Transverse colon (tissue), 4 donors: Measurements from ENCODE around the gene ARSI. TPM values are rescaled to one million over a fixed set of nuclear protein-coding genes. Genes with fewer than 3 reads are reported as not detected.

ENCODE experiments used
- DNase-seq: peaks from one replicate; pipeline ENCODE4 v3.0.0-alpha.2; 2019
- H3K27ac ChIP-seq, 4 donors: fragments of 200-600 bp; sonication (generic); 2 replicates each; pipeline ENCODE4 v1.5.1; 2016 to 2018; ENCODE audit warnings: inconsistent platforms in 4 of 4
- H3K27me3 ChIP-seq: fragments of 200-600 bp; sonication (generic); 2 replicates; pipeline ENCODE4 v1.5.1; 2017; ENCODE audit warnings: inconsistent platforms
- H3K36me3 ChIP-seq, 4 donors: fragments of 200-600 bp; sonication (generic); 2 replicates each; pipeline ENCODE4 v1.5.1; 2017 to 2019; ENCODE audit warnings: inconsistent platforms in 4 of 4
- H3K4me1 ChIP-seq, 4 donors: fragments of 200-600 bp; sonication (generic); 2 replicates each; pipeline ENCODE4 v1.5.1; 2017 to 2020; ENCODE audit warnings: inconsistent platforms in 4 of 4
- H3K4me3 ChIP-seq, 4 donors: fragments of 200-600 bp; sonication (generic); 1 replicate in 1 of 4; 2 replicates in 3 of 4; pipeline versions ENCODE4 v1.5.1 to v1.6.1; 2017 to 2019; ENCODE audit warnings: inconsistent platforms in 4 of 4
- H3K9me3 ChIP-seq, 2 donors: fragments of 200-600 bp; sonication (generic); 2 replicates each; pipeline ENCODE4 v1.5.1; 2017 to 2019; ENCODE audit warnings: inconsistent platforms in 2 of 2
- CTCF ChIP-seq, 5 experiments: fragments of 200-600 bp in 3 of 5; fragments of 450-650 bp in 2 of 5; sonication (generic) in 3 of 5; IDR thresholded peaks; 1 replicate in 2 of 5; 2 replicates in 3 of 5; pipeline ENCODE4 v1.5.1; 2016 to 2017; ENCODE audit warnings: antibody characterized with exemption in 5 of 5, inconsistent platforms in 3 of 5, mild to moderate bottlenecking in 2 of 5, moderate library complexity in 1 of 5
- EP300 ChIP-seq: sonication (generic); formaldehyde crosslinking; IDR thresholded peaks from one replicate; pipeline ENCODE4 v1.6.1; 2017; ENCODE audit warnings: antibody characterized with exemption, low read depth
- POLR2A ChIP-seq: fragments of 450-650 bp; IDR thresholded peaks from one replicate; pipeline ENCODE4 v1.6.1; 2016; ENCODE audit warnings: antibody characterized with exemption, mild to moderate bottlenecking, moderate library complexity
- POLR2AphosphoS5 ChIP-seq, 3 donors: sonication (generic); formaldehyde crosslinking; IDR thresholded peaks; one replicate each; pipeline ENCODE4 v1.6.1; 2016; ENCODE audit warnings: antibody characterized with exemption in 3 of 3
- WGBS, 2 donors: methylation state at CpG; one replicate each; pipeline ENCODE4 v1.1.5; 2018; ENCODE audit warnings: low coverage in 1 of 2; 5-methylcytosine and 5-hydroxymethylcytosine counted together
- in situ Hi-C, 4 donors: fragments of 200-750 bp; cut with MboI; loops; one replicate each; pipeline versions ENCODE4 v1.15.0 to v1.15.1; 2017; ENCODE audit warnings: low sequenced_read_pairs in 3 of 4, low pct_ligation_motif_present in 1 of 4, low pct_unique_long_range_greater_than_20kb in 1 of 4
- intact Hi-C: fragments of 100-400 bp; cut with DNase I; formaldehyde crosslinking; loops from one replicate; pipeline ENCODE4 v1.15.1; 2023; ENCODE audit warnings: low total_unique reads
- total RNA-seq, 4 donors: library from RNA; depleted of rRNA; stranded (reverse); fragments of >200 nt; gene quantifications; one replicate each; pipeline ENCODE4 v1.1.0, GENCODE V29; 2016

ARSI gene
- total RNA-seq, 4 donors from 2014 or later = 0.48 to 1.6 TPM; not detected in 2

- no peak overlapping the region for H3K27ac ChIP-seq
- 76 to 86% methylated on average over 5 to 17 of the region's 17 CpGs for WGBS, 2 donors
- H3K27me3 ChIP-seq = no peaks in the 10 kb centered on the region
- no peaks in the 10 kb centered on the region for H3K4me1 ChIP-seq
- TF ChIP-seq CTCF (IDR thresholded peaks at IDR 0.05) (no peak), EP300 (no peak), POLR2AphosphoS5 (IDR thresholded peaks at IDR 0.05) (no peak), POLR2A (no peak)
- in situ Hi-C loops = no loop called here
- intact Hi-C loops = no loop called here
- no peak overlapping the region for H3K4me3 ChIP-seq
- H3K36me3 ChIP-seq = no peaks in the 10 kb centered on the region
- DNase-seq = no peak
- no peaks in the 10 kb centered on the region for H3K9me3 ChIP-seq
Observed at GRCh38 chr5:150329881-150330876, 27.5 kb upstream of the ARSI start.

DNA sequence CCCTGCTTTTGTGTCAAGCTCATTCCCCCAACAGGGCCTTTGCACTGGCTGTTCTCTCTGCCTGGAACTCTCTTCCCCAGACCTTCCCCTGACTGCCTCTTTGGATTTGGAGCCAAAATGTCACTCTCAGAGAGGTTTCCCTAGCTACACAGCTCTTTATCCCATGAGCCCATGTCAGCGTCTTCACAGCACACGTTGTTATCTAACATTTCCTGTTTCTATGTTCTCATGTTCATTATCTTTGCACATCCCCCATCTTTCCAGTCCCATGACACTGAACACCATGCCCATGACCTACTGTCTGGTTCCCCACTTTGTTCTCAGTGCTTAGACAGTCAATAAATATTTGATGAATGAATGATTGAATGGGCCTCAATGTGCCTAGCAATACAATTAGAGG, 26.3 kb upstream of the ARSI start:
- in situ Hi-C loops = no loop called here
- Histone ChIP-seq H3K36me3 (no peaks in the 10 kb centered on the region), H3K9me3 (no peaks in the 10 kb centered on the region), H3K4me3 (no peak overlapping the region), H3K27me3 (no peaks in the 10 kb centered on the region), H3K27ac (no peak overlapping the region), H3K4me1 (no peaks in the 10 kb centered on the region)
- TF ChIP-seq EP300 = no peak
- TF ChIP-seq POLR2A = no peak
- TF ChIP-seq CTCF (IDR thresholded peaks at IDR 0.05) = no peak
- no peak for DNase-seq
- intact Hi-C loops = no loop called here
- 63 to 65% methylated on average over 2 of the region's 2 CpGs for WGBS, 2 donors

- Histone ChIP-seq H3K4me1 (no peaks in the 10 kb centered on the region), H3K27ac (no peak overlapping the region), H3K27me3 (no peaks in the 10 kb centered on the region), H3K4me3 (no peak overlapping the region), H3K36me3 (no peaks in the 10 kb centered on the region), H3K9me3 (no peaks in the 10 kb centered on the region)
- DNase-seq = no peak
- no peak for TF ChIP-seq CTCF (IDR thresholded peaks at IDR 0.05)
- TF ChIP-seq EP300 = no peak
- TF ChIP-seq POLR2AphosphoS5 (IDR thresholded peaks at IDR 0.05) = no peak
- no peak for TF ChIP-seq POLR2A
- 100% methylated on average over 2 of the region's 2 CpGs; no CpG with 5 or more reads in 1 of the 2 donors for WGBS, 2 donors
- in situ Hi-C loops (no loop called here), intact Hi-C loops (no loop called here)
Observed at GRCh38 chr5:150328515-150328914, 25.8 kb upstream of the ARSI start.

- no peak for DNase-seq
- TF ChIP-seq POLR2A (no peak), POLR2AphosphoS5 (IDR thresholded peaks at IDR 0.05) (no peak), EP300 (no peak), CTCF (IDR thresholded peaks at IDR 0.05) (no peak)
- no peak overlapping the region for H3K27ac ChIP-seq
- in situ Hi-C loops = no loop called here
- no peak overlapping the region for H3K4me3 ChIP-seq
- no peaks in the 10 kb centered on the region for H3K9me3 ChIP-seq
- intact Hi-C loops = no loop called here
- no peaks in the 10 kb centered on the region for H3K27me3 ChIP-seq
- H3K36me3 ChIP-seq = no peaks in the 10 kb centered on the region
- H3K4me1 ChIP-seq = no peaks in the 10 kb centered on the region
- 62 to 68% methylated on average over 2 to 3 of the region's 3 CpGs for WGBS, 2 donors
Observed at GRCh38 chr5:150327139-150327538, 24.4 kb upstream of the ARSI start.
